ENCODE measurements around the gene NISCH.
A peak's percentile ranks its signal among the peaks of the same experiment; 100 is the strongest.

Gene NISCH

GRCh38 chr3:52530918-52531826 lies 75.8 kb downstream of the NISCH start:
- no peak overlapping the region for H3K4me3 ChIP-seq (ENCODE audit: low read length)
- DNase-seq (ENCODE audit: low read depth) = no peak
- TF ChIP-seq, protein P1, sequence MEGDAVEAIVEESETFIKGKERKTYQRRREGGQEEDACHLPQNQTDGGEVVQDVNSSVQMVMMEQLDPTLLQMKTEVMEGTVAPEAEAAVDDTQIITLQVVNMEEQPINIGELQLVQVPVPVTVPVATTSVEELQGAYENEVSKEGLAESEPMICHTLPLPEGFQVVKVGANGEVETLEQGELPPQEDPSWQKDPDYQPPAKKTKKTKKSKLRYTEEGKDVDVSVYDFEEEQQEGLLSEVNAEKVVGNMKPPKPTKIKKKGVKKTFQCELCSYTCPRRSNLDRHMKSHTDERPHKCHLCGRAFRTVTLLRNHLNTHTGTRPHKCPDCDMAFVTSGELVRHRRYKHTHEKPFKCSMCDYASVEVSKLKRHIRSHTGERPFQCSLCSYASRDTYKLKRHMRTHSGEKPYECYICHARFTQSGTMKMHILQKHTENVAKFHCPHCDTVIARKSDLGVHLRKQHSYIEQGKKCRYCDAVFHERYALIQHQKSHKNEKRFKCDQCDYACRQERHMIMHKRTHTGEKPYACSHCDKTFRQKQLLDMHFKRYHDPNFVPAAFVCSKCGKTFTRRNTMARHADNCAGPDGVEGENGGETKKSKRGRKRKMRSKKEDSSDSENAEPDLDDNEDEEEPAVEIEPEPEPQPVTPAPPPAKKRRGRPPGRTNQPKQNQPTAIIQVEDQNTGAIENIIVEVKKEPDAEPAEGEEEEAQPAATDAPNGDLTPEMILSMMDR (conservative IDR thresholded peaks at IDR 0.05; ENCODE audit: low read depth, low read length) = no peak

GRCh38 chr3:52531860-52532516 lies 76.6 kb downstream of the NISCH start:
- TF ChIP-seq, protein P1 (conservative IDR thresholded peaks at IDR 0.05; ENCODE audit: low read depth, low read length) = no peak
- H3K4me3 ChIP-seq (ENCODE audit: low read length) = peak overlapping the region; percentile 61
- DNase-seq (ENCODE audit: low read depth) = no peak

- no peak for DNase-seq (ENCODE audit: low read depth)
- TF ChIP-seq, protein P1 (conservative IDR thresholded peaks at IDR 0.05; ENCODE audit: low read depth, low read length) = no peak
- H3K4me3 ChIP-seq (ENCODE audit: low read length) = peak overlapping the region; percentile 61
Observed at GRCh38 chr3:52532517-52532837, 77.1 kb downstream of the NISCH start.

DNA sequence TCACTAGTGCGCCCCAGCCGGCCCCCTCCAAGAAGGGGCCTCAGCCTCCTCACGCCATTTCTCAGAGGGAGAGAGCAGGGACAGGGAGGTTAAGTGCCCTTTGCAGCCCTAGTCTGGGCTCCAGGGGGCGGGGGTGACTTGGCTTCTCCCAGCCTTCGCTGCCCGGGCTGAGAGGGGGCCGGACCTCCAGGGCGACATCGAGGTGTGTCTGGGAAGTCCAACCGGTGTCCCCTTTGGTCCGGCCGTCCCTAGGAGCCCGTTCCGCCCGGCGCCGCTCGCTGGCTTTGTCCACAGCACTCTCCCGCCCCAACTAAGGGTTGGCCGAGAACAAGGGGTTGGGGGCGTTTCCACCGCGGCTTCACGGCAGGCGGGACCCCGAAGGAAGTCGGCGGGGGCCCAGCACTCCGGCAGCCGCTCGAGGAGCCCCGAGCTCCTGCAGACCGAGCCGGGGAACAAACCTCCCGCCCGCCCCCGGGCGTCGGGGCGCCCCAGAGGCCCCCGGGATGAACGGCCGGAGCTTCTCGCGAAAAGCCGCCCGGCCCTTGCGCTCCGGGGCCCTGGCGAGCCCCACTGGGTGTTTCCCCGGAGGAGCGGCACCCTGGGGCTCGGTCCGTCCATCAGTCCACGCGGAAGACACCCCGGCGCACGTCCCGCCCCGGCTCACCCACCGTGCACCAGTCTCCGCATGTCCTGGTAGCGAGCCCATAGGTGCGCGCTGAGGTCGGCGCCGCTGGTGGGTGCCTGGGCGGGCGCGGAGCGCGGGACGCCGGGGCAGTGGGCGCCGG lies 77.6 kb downstream of the NISCH start:
- peak overlapping the region; percentile 61 for H3K4me3 ChIP-seq (ENCODE audit: low read length)
- no peak for DNase-seq (ENCODE audit: low read depth)
- TF ChIP-seq, protein P1 (conservative IDR thresholded peaks at IDR 0.05; ENCODE audit: low read depth, low read length) = no peak

DNA sequence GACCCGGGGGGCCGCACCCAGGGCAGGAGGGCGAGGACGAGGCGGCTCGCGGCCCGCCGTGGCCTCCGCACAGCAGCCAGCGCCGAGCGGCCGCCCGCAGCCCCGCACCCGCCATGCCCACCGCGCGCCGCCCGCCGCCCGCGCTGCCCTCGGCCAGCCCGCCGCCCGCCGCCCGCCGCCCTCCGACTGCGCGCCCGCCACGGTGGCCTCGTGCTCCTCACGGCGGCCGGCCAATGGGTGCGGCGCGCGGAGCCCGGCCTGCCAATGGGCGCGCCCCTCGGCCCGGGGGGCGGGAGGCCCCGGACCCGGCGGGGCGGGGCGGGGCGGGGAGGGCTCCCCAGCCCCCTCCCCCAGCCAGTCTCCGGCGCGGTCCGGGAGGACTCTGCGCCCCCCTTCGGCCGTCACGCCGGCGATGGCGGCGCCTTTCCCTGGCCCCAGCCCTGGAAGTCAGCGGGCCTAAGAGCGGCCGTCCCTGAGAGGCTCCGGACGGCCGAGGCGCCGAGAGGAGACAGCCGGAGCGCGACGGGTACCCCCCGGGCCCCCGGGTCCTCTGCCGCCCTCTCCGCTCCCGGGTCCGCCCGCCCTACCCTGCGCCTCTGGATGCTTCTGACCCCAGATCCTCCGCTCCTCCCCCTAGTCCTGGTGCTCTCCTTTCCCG lies 78.3 kb downstream of the NISCH start, which contains the start of gene NT5DC2:
TSS of gene NT5DC2 (minus strand) at position 235 of the 658 bp plus-strand sequence. CDS start at position 115, 120 bp downstream.
- peak within 1 kb of the TSS; percentile 61 for H3K4me3 ChIP-seq (ENCODE audit: low read length)
- TF ChIP-seq, protein P1 (conservative IDR thresholded peaks at IDR 0.05; ENCODE audit: low read depth, low read length) = no peak
- DNase-seq (ENCODE audit: low read depth) = no peak

DNA sequence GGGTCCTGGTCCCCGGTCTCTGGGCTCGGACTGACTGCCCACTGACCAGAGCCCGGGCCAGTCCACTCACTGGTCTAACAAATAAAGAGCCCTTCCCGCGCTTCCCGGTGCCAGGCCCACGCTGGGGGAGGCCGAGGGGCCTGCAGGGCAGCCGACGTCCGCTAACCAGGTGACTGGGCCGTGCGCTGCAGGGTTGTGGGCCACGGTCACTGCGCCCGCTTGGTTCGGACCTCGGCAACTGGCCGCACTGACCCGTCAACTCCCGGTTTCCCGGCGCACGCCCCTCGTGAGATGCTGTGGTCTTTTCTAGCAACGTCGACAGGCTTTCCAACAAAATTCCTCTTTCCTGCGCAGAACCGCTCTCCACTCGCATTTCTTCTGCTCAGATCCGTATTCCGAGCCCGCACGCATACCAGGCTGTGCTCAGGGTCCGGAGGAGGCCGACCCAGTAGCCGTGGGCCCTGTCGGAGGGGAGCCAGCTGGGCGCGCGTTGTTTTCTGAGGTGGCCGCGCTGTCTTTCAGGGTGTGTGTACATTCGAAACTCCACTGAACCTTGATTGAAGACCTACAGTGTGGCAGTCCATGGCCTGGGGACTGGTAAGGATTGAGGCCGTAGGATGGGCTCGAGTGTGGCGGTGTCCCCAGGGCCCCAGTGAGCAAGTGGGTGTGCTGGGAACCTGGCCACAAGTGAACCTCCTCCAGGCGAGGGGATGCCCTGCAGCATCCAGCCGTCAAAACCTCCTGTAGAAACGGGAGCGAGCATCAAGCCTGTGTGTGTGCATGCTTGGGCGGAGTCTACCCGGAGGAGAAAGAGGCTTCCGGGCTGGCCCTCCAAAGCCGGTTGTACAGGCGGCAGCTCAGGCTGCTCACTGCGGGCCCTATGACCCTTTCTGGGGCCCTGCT lies 79.1 kb downstream of the NISCH start:
- TF ChIP-seq, protein P1 (conservative IDR thresholded peaks at IDR 0.05; ENCODE audit: low read depth, low read length) = no peak
- peak overlapping the region; percentile 52 for H3K4me3 ChIP-seq (ENCODE audit: low read length)
- no peak for DNase-seq (ENCODE audit: low read depth)
